ENCODE data around the gene AFAP1.
"Not testable (repeated sequence)": the region's sequence is repeated elsewhere in the genome, so short reads cannot be mapped to it uniquely, and the experiment has no call there.

Gene AFAP1

GRCh38 chr4:7945709-7946380 lies 6.2 kb upstream of the AFAP1 start:
- DNase-seq, result no peak

DNA sequence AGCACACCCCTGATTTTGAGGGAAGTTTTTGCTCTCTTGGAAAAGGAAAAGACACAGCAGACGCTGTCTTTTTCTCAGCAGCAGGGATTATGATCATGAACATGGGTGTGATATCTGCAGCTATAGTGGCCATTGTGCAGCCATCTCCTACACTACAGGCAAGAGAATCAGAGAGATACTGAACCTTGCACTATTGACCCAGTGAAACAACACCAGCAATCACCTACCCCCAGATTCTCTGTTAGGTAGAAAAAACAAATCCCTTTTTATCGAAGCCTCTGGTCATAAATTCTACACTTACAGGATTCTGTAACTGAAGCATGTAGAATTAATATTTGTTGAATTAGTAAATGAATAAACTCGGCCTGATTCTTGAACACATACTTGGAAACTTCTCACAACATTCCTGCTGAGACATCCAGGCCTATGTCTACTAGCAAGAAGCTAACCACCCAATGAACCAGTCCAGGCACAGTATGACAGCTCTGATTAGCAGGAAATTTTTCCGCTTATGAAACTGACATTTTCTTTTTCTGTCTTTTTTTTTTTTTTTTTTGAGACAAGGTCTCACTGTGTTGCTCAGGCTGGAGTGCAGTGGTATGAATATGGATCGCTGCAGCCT lies 5.0 kb upstream of the AFAP1 start:
- DNase-seq, result no peak

- DNase-seq, result not testable (repeated sequence)
Observed at GRCh38 chr4:7943688-7944087, 4.0 kb upstream of the AFAP1 start.

GRCh38 chr4:7943211-7943610 lies 3.5 kb upstream of the AFAP1 start:
- no peak for DNase-seq

DNA sequence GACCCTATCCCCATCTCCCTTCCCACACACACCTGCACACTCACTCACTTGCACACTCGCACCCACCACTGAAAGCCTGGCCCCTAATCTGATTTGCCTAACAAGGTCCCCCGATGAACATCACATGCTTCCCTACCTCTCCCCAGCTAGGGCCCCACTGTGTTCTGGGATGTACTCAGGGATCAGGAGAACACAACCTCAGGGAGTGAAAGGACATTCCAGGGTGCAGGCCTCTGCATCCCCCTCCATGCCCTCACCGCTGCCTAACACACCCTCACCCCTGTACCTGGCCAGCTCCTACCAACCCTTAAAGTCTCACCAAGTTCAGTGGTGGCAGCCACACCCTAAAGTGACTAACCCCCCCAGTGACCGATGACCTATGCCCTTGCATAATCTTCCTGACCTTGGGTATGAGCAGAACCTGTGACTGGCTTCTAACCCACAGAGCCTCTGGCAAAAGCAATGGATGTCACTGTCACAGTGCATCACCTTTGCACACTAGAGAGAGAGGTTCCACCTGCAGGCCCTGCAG lies 2.4 kb upstream of the AFAP1 start:
- no peak for DNase-seq

DNA sequence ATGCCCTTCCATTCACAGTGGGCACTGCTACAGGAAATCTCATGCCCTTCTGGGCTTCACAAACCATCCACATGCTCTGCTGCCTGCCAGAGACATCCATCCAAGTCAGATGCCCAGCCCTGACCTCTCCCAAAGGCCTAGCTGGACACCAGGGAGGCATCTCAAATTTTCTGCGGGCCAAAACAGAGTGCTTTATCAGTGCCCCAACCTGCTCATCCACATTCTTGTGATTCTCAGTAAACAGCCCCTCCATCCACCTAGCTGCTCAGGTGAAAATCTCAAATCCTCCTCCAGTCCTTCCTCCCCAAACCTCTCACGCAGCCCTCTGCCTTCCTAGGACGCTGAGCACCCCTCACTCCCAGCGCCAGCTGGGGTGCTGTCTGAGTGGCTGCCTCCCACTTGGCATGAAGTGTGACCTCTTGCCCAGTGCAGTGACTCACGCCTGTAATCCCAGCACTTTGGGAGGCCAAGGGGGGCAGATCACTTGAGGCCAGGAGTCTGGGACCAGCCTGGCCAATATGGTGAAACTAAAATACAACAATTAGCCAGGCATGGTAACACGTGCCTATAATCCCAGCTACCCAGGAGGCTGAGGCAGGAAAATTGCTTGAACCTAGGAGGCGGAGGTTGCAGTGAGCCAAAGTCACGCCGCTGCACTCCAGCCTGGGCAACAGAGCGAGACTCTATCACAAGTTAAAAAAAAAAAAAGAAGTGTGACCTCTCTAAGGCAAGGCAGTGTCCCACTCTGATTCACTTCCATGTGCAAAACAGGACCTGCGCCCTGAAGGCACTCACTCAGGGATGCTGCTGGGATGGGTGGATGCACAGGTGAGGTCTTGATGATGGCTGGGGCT lies 1.7 kb upstream of the AFAP1 start:
- DNase-seq, result no peak

- DNase-seq, result no peak
Observed at GRCh38 chr4:7938609-7939376, 868 bp downstream of the AFAP1 start.

- DNase-seq, result no peak
Observed at GRCh38 chr4:7938266-7938608, 1.4 kb downstream of the AFAP1 start.

DNA sequence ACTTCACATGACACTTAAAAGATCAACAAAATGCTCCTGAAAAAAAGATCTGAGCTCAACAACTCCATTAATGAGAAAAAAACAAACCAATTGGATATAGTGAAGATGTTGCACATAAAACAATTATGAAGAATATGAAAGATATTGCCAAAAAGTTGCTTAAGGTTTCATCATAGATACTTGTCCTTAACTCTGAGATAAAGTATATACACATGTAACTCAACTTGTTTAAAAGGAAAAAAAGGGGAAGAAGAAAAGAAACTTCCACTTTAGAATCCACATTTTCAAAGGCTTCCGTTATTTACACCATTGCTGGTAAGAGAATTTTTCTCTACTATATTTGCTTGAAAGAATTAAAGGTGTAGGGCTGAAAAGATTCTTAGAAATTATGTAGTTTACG lies 2.7 kb downstream of the AFAP1 start:
- no peak for DNase-seq

DNA sequence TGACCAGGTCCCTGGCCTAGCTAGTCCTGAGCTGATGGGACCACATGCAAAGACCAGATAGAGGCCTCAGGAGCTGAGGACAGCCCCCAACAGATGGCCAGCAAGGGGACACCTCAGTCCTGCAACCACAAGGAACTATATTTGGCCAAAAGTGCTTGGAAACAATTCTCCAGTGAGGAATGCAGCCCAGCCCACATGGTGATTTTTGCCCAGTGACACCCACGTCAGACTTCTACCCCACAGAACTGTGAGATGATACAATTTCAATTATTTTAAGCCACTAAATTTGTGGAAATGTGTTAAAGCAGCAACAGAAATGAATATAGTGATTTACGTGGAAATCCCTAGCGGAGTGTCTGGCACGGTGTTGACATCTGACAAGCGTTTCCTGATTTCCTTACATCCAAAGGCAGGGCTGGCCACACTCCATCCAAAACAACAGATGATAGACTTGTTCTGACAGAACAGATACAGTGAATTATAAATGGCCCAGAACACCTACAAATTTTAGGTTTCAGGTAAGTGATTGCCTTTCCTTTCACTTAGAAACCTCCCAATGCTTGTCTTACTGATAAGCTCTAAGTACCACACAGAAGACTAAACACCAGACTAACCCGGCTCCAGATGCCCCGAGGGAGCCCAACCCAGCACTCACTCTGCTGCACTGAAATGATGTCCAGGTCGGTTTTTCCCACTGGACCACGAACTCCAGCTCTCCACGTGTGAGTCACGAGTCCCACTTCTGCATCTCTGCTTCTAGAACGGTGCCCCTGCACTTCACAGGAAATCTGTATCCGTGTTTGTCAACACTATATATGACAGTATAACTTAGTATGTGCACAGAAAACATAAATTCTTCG lies 5.8 kb downstream of the AFAP1 start:
- DNase-seq, result no peak

DNA sequence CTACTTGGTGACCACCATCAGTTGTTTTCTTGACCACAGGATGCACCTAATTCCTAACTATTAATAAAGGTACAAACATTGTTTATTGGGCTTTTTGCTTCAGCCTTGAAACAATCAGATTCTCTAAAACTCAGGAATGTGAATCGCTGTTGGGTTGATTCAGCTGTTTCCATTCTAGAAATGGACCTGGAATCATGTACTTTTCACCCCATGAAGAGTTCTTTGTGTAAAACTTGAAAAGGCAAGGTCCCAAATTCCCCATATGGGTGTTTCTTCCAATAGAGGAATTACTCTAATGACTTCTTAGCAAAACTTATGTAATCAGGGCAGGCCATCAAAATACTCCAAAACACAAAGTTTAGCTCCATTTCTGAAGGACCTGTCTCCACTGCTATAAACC lies 7.4 kb downstream of the AFAP1 start:
- no peak for DNase-seq

- no peak for DNase-seq
Observed at GRCh38 chr4:7929118-7929951, 10.3 kb downstream of the AFAP1 start.

DNA sequence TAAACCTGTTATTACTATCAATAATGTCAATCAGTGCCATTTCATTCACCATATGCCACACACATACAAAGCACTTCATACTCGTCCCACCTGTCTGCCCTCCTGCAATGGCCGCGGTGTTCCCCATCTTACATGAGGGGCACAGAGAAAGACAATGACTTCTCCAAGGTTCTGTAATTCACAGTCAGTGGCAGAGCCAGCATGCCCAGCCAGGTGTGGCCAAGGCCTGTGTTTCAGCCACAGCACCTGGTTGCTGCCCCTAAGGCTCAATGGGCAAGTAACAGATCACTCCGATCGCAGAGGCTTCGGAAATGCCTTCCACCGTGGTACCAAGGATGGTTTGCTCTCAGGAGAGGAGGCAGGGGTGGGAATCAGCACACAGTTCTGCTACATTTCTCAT lies 10.9 kb downstream of the AFAP1 start:
- no peak for DNase-seq

DNA sequence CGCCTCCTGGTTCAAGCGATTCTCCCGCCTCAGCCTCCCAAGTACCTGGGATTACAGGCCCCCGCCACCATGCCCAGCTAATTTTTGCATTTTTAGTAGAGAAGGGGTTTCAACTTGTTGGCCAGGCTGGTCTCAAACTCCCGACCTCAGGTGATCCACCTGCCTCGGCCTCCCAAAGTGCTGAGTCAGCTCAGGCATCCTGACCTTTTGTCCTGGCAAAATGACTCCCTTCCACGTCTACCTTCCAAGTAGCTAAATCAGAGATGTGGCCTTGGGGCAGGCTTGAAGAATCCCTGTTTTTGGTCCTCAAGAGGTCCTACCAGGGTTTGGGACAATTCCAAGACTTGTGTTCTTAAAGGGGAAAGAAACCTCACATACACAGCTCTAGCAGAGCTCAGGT lies 12.8 kb downstream of the AFAP1 start:
- DNase-seq, result no peak

- no peak for DNase-seq
Observed at GRCh38 chr4:7924570-7924969, 15.1 kb downstream of the AFAP1 start.

DNA sequence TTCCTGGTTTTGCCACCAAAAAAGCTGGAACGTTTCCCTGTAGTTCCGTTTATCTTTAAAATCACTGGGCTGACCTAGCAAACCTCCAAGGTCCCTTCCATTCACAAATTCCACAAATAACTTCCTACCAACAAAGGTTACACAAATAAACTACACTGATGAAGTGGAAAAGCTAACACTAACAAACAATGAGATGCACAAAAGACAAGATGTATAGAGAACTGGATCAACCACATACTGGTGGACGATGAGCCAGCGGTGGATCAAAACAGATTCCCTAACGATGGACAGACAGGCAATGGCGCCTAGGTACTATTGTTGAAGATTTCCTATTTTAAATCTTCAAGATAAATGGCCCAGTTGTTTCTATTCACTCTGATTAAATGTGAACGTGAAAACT lies 15.5 kb downstream of the AFAP1 start:
- DNase-seq, result no peak

DNA sequence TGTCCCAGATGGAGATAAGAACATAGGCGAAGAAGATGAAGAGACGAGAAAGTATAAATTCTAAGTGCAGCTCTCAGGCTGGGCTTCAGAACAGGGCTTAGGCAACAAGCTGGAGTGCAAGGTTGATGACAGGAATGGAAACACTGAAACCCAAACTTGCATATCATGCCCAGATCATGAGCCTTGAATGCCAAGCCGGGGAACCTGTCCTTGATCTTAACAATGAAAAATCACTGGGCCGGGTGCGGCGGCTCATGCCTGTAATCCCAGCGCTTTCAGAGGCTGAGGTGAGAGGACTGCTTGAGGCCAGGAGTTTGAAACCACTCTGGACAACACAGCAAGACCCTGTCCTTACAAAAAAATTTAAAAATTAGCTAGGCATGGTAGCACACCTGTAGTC lies 17.2 kb downstream of the AFAP1 start:
- DNase-seq, result no peak

DNA sequence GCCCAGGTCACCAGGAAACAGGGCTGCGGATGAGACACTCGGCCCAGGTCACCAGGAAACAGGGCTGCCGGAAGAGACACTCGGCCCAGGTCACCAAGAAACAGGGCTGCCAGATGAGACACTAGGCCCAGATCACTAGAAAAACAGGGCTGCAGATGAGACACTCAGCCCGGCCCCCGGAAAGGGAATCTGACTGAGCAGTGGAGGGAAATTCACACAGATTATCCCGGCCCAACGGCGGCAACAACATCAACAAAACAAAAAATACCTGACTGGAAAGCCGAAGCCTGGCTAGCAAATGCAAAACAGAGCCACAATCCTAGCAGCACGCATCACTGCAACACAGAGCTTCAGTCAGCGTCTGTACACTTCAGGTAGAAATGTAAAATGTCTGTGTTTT lies 20.7 kb downstream of the AFAP1 start:
- no peak for DNase-seq

DNA sequence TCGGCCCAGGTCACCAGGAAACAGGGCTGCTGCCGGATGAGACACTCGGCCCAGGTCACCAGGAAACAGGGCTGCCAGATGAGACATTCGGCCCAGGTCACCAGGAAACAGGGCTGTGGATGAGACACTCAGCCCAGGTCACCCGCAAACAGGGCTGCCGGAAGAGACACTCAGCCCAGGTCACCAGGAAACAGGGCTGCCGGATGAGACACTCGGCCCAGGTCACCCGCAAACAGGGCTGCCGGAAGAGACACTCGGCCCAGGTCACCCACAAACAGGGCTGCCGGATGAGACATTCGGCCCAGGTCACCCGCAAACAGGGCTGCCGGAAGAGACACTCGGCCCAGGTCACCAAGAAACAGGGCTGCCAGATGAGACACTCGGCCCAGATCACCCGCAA lies 21.5 kb downstream of the AFAP1 start:
- DNase-seq, result not testable (repeated sequence)

GRCh38 chr4:7917669-7918068 lies 22.0 kb downstream of the AFAP1 start:
- DNase-seq, result no peak

- no peak for DNase-seq
Observed at GRCh38 chr4:7915875-7916242, 23.8 kb downstream of the AFAP1 start.

All from NCI-H1436 (cell line).